K562 (cell line): ENCODE measurements around the gene ARHGAP30. TPM values are rescaled to one million over a fixed set of nuclear protein-coding genes. Genes with fewer than 3 reads are reported as not detected.

ENCODE experiments used
- BCL6 ChIP-seq: fragments of 250-450 bp; sonication (Bioruptor Pico); IDR thresholded peaks from 2 replicates; pipeline ENCODE4 v1.4.0; 2020
- CCAR2 ChIP-seq: fragments of 200-400 bp; formaldehyde crosslinking; IDR thresholded peaks from 2 replicates; pipeline ENCODE4 v1.6.1; 2017; ENCODE audit warnings: mild to moderate bottlenecking, low read depth, low read length
- E2F1 ChIP-seq: sonication (generic); formaldehyde crosslinking; IDR thresholded peaks from 2 replicates; pipeline ENCODE4 v1.8.1; 2023; ENCODE audit warnings: mild to moderate bottlenecking, missing genetic modification reagents, moderate library complexity
- EP400 ChIP-seq: fragments of 450-650 bp; IDR thresholded peaks from 2 replicates; pipeline ENCODE4 v1.6.1; 2017; ENCODE audit warnings: antibody characterized with exemption, mild to moderate bottlenecking, moderate library complexity
- FOXK2 ChIP-seq, 2 experiments: fragments of 450-650 bp; IDR thresholded peaks in 1 of 2; conservative IDR thresholded peaks in 1 of 2; 2 replicates each; pipeline ENCODE4 v1.6.1; 2016; ENCODE audit warnings: low read depth in 2 of 2, mild to moderate bottlenecking in 1 of 2
- GATAD2A ChIP-seq: fragments of 450-650 bp; IDR thresholded peaks from 2 replicates; pipeline ENCODE4 v1.6.1; 2017
- HCFC1 ChIP-seq: IDR thresholded peaks from 2 replicates; pipeline ENCODE4 v1.6.1; 2012; ENCODE audit warnings: low read depth, low read length, improper control_type of control experiment
- HES1 ChIP-seq: fragments of 450-650 bp; IDR thresholded peaks from 2 replicates; pipeline ENCODE4 v1.6.1; 2016; ENCODE audit warnings: low read depth, mild to moderate bottlenecking, moderate library complexity
- MEF2A ChIP-seq: IDR thresholded peaks from 2 replicates; pipeline ENCODE4 v1.6.1; 2011; ENCODE audit warnings: low read depth, mild to moderate bottlenecking, low read length, moderate library complexity; ENCODE audit not compliant: control insufficient read depth
- NFE2L1 ChIP-seq: fragments of 450-650 bp; IDR thresholded peaks from 2 replicates; pipeline ENCODE4 v1.6.1; 2016; ENCODE audit warnings: missing genetic modification characterization, low read depth, mild to moderate bottlenecking, missing compliant biosample characterization, moderate library complexity, borderline replicate concordance
- PHF21A ChIP-seq: fragments of 450-650 bp; IDR thresholded peaks from 2 replicates; pipeline ENCODE4 v1.6.1; 2017; ENCODE audit warnings: low read depth, borderline replicate concordance
- POLR2H ChIP-seq: IDR thresholded peaks from 2 replicates; pipeline ENCODE4 v1.6.1; 2016; ENCODE audit warnings: missing genetic modification characterization, low read depth, mild to moderate bottlenecking, control low read depth, missing compliant biosample characterization, moderate library complexity
- PYGO2 ChIP-seq: fragments of 450-650 bp; IDR thresholded peaks from 2 replicates; pipeline ENCODE4 v1.6.1; 2016; ENCODE audit warnings: mild to moderate bottlenecking, missing genetic modification characterization, moderate library complexity, missing compliant biosample characterization
- RBM17 ChIP-seq: fragments of 200-400 bp; formaldehyde crosslinking; IDR thresholded peaks from 2 replicates; pipeline ENCODE4 v1.6.1; 2017; ENCODE audit warnings: low read depth, mild to moderate bottlenecking, low read length, borderline replicate concordance
- TEAD1 ChIP-seq, 2 experiments: fragments of 450-650 bp in 1 of 2; sonication (generic) in 1 of 2; formaldehyde crosslinking; IDR thresholded peaks; 2 replicates each; pipeline versions ENCODE4 v1.4.0 to v1.8.0; 2020 to 2022; ENCODE audit warnings: mild to moderate bottlenecking in 2 of 2, missing genetic modification reagents in 1 of 2
- TEAD4 ChIP-seq, 2 experiments: sonication (generic) in 1 of 2; formaldehyde crosslinking in 1 of 2; IDR thresholded peaks; 2 replicates each; pipeline versions ENCODE4 v1.6.1 to v1.8.0; 2012 to 2022; ENCODE audit warnings: borderline replicate concordance in 1 of 2, inconsistent platforms in 1 of 2, low read length in 1 of 2, mild to moderate bottlenecking in 1 of 2, missing genetic modification reagents in 1 of 2
- ZBTB7A ChIP-seq: IDR thresholded peaks from 2 replicates; pipeline ENCODE4 v1.6.1; 2011; ENCODE audit warnings: low read depth, mild to moderate bottlenecking, low read length, moderate library complexity, borderline replicate concordance; ENCODE audit not compliant: control insufficient read depth
- ZNF408 ChIP-seq: fragments of 250-450 bp; sonication (Bioruptor Pico); IDR thresholded peaks from 2 replicates; pipeline ENCODE4 v1.4.0; 2020; ENCODE audit warnings: low read depth, mild to moderate bottlenecking, moderate library complexity
- ZNF41 ChIP-seq: fragments of 250-450 bp; sonication (Bioruptor Pico); conservative IDR thresholded peaks from 2 replicates; pipeline ENCODE4 v1.4.0; 2020; ENCODE audit warnings: mild to moderate bottlenecking
- ZNF436 ChIP-seq: fragments of 250-450, 450-650 bp; sonication (Bioruptor Pico); formaldehyde crosslinking; IDR thresholded peaks from 2 replicates; pipeline ENCODE4 v1.7.0; 2020; ENCODE audit warnings: mild to moderate bottlenecking
- ZNF518B ChIP-seq: fragments of 250-450 bp; sonication (Bioruptor Pico); IDR thresholded peaks from 2 replicates; pipeline ENCODE4 v1.5.0; 2021; ENCODE audit warnings: mild to moderate bottlenecking, moderate library complexity
- ZNF584 ChIP-seq: fragments of 200-800 bp; sonication (Bioruptor generic); IDR thresholded peaks from 2 replicates; pipeline ENCODE4 v1.6.1; 2016; ENCODE audit warnings: low read depth, mild to moderate bottlenecking, missing genetic modification characterization, missing compliant biosample characterization
- ZNF75A ChIP-seq: fragments of 450-650 bp; formaldehyde crosslinking; IDR thresholded peaks from 2 replicates; pipeline ENCODE4 v1.4.0; 2020; ENCODE audit warnings: mild to moderate bottlenecking
- ZNF766 ChIP-seq: fragments of 200-800 bp; sonication (Bioruptor generic); conservative IDR thresholded peaks from 2 replicates; pipeline ENCODE4 v1.6.1; 2016; ENCODE audit warnings: missing genetic modification characterization, missing compliant biosample characterization
- polyA plus RNA-seq, 8 experiments: library from polyadenylated mRNA; depleted of rRNA in 4 of 8; stranded (reverse) in 5 of 8; unstranded in 3 of 8; fragments of >200 nt; fragmentation: Nextera tagmentation in 2 of 8; fragmentation: Illumina TruSeq in 1 of 8; extraction: Ambion mirVana in 2 of 8; extraction: Trizol in 1 of 8; gene quantifications; 2 replicates each; pipeline versions ENCODE4 v1.2.1 to v1.2.3, GENCODE V29; 2011 to 2014; ENCODE audit warnings: inconsistent platforms in 1 of 8, missing spikeins in 1 of 8
- total RNA-seq, 7 experiments: library from RNA; depleted of rRNA in 6 of 7; stranded (reverse); fragments of >200 nt in 6 of 7; fragmentation: Illumina TruSeq in 2 of 7; extraction: Trizol in 2 of 7; gene quantifications; 2 replicates each; pipeline versions ENCODE4 v1.2.1 to v1.2.3, GENCODE V29; 2011 to 2021; ENCODE audit warnings: low replicate concordance in 1 of 7

The ARHGAP30 gene
- total and polyA plus RNA-seq, 9 of the 15 experiments (the other 6 are each of a cell fraction or from before 2014, with no cell fraction given) = 0.01 to 0.73 (median 0.12) TPM

- TF ChIP-seq TEAD4 (IDR thresholded peaks at IDR 0.05; ENCODE audit: low read length) (peak; percentile 64), TEAD4 (CRISPR knock-in tag; IDR thresholded peaks at IDR 0.05; ENCODE audit: borderline replicate concordance) (no peak), HES1 (no peak), HCFC1 (no peak), POLR2H (tag) (no peak), FOXK2 (conservative IDR thresholded peaks at IDR 0.05 in 1 of 2, IDR thresholded peaks at IDR 0.05 in 1 of 2; ENCODE audit: low read depth in 2 of 2) (peak; percentile 32 to 33; a peak in 1 of 4 replicates), MEF2A (no peak), ZBTB7A (no peak), E2F1 (CRISPR knock-in tag) (no peak), NFE2L1 (tag) (no peak), ZNF75A (CRISPR knock-in tag) (no peak), TEAD1 (CRISPR knock-in tag; IDR thresholded peaks at IDR 0.05) (no peak), CCAR2 (no peak), PHF21A (no peak), ZNF518B (no peak), ZNF408 (no peak), RBM17 (no peak), ZNF41 (CRISPR knock-in tag) (no peak), ZNF766 (CRISPR knock-in tag) (peak; percentile 82), PYGO2 (tag) (no peak), GATAD2A (no peak), ZNF584 (CRISPR knock-in tag) (no peak), ZNF436 (CRISPR knock-in tag) (no peak), BCL6 (CRISPR knock-in tag) (no peak), EP400 (peak; percentile 4)
Observed at GRCh38 chr1:161019751-161020495, 49.8 kb downstream of the ARHGAP30 start (continued).
